GM23338 (cell line): Measurements from ENCODE around the gene CTBP2. TPM values are rescaled to one million over a fixed set of nuclear protein-coding genes. Genes with fewer than 3 reads are reported as not detected.

Source experiments
- ATAC-seq: fragments of 200-7000 bp; cut with Tn5 transposase; 3 replicates; pipeline ENCODE4 v1.9.1; 2020
- DNase-seq: peaks from one replicate; pipeline ENCODE4 v3.0.0-alpha.2; 2015; ENCODE audit warnings: low spot score
- H2AFZ ChIP-seq: fragments of 200-600 bp; sonication (generic); 2 replicates; pipeline ENCODE4 v1.8.0; 2016; ENCODE audit warnings: antibody characterized with exemption, mild to moderate bottlenecking, moderate library complexity
- H3F3A ChIP-seq: fragments of 200-600 bp; sonication (generic); replicated peaks from 2 replicates; pipeline ENCODE4 v1.8.0; 2017; ENCODE audit warnings: antibody characterized with exemption, mixed run types, low read depth
- H3K27ac ChIP-seq: fragments of 200-600 bp; sonication (generic); 2 replicates; pipeline ENCODE4 v1.6.1; 2016; ENCODE audit warnings: low read depth
- H3K27me3 ChIP-seq: fragments of 200-600 bp; sonication (generic); 2 replicates; pipeline ENCODE4 v1.8.0; 2016; ENCODE audit warnings: mild to moderate bottlenecking, mixed run types, moderate library complexity; ENCODE audit not compliant: insufficient read depth
- H3K36me3 ChIP-seq: fragments of 200-600 bp; sonication (generic); 2 replicates; pipeline ENCODE4 v1.8.0; 2016; ENCODE audit warnings: mild to moderate bottlenecking; ENCODE audit not compliant: insufficient read depth
- H3K4me1 ChIP-seq: fragments of 200-600 bp; sonication (generic); 2 replicates; pipeline ENCODE4 v1.8.0; 2016; ENCODE audit warnings: mild to moderate bottlenecking, moderate library complexity; ENCODE audit not compliant: insufficient read depth
- H3K4me2 ChIP-seq: fragments of 200-600 bp; sonication (generic); 2 replicates; pipeline ENCODE4 v1.7.1; 2017; ENCODE audit warnings: mixed run types
- H3K4me3 ChIP-seq: fragments of 200-600 bp; sonication (generic); 2 replicates; pipeline ENCODE4 v1.6.1; 2016; ENCODE audit warnings: mixed run types
- H3K79me2 ChIP-seq: fragments of 200-600 bp; sonication (generic); replicated peaks from 2 replicates; pipeline ENCODE4 v1.8.0; 2017; ENCODE audit warnings: mild to moderate bottlenecking; ENCODE audit not compliant: insufficient read depth
- H3K9me2 ChIP-seq: fragments of 200-600 bp; sonication (generic); 2 replicates; pipeline ENCODE4 v1.8.0; 2017; ENCODE audit not compliant: insufficient read depth
- H4K20me1 ChIP-seq: fragments of 200-600 bp; sonication (generic); replicated peaks from 2 replicates; pipeline ENCODE4 v1.8.0; 2017; ENCODE audit warnings: mild to moderate bottlenecking; ENCODE audit not compliant: insufficient read depth
- H3K27ac Mint-ChIP-seq: 2 replicates; pipeline ENCODE4 v1.8.0; 2020; ENCODE audit warnings: inconsistent platforms, mild to moderate bottlenecking, moderate library complexity, mixed read lengths
- H3K27me3 Mint-ChIP-seq: 3 replicates; pipeline ENCODE4 v1.8.0; 2022; ENCODE audit warnings: low read depth, mild to moderate bottlenecking, moderate library complexity, mixed read lengths, inconsistent platforms; ENCODE audit not compliant: insufficient read depth, poor library complexity
- H3K36me3 Mint-ChIP-seq: 3 replicates; pipeline ENCODE4 v1.8.0; 2021; ENCODE audit warnings: low read depth, mild to moderate bottlenecking, inconsistent platforms, moderate library complexity, mixed read lengths
- H3K4me1 Mint-ChIP-seq: 3 replicates; pipeline ENCODE4 v1.8.0; 2020; ENCODE audit warnings: mild to moderate bottlenecking, inconsistent platforms, mixed read lengths
- H3K4me3 Mint-ChIP-seq: 3 replicates; pipeline ENCODE4 v1.8.0; 2021; ENCODE audit warnings: moderate library complexity, mild to moderate bottlenecking, inconsistent platforms, mixed read lengths
- H3K9me3 Mint-ChIP-seq: 3 replicates; pipeline ENCODE4 v1.8.0; 2020; ENCODE audit warnings: moderate library complexity, mild to moderate bottlenecking, inconsistent platforms, mixed read lengths
- JUNB ChIP-seq: IDR thresholded peaks from one replicate; pipeline ENCODE4 v1.6.1; 2016; ENCODE audit warnings: antibody characterized with exemption; ENCODE audit not compliant: unreplicated experiment
- NANOG ChIP-seq: IDR thresholded peaks from 2 replicates; pipeline ENCODE4 v1.6.1; 2016; ENCODE audit warnings: antibody characterized with exemption, borderline replicate concordance
- POLR2AphosphoS5 ChIP-seq: IDR thresholded peaks from 2 replicates; pipeline ENCODE4 v1.6.1; 2016; ENCODE audit warnings: antibody characterized with exemption, low read depth
- STAT1 ChIP-seq: IDR thresholded peaks from one replicate; pipeline ENCODE4 v1.6.1; 2016; ENCODE audit warnings: antibody characterized with exemption; ENCODE audit not compliant: unreplicated experiment
- polyA plus RNA-seq: library from polyadenylated mRNA; unstranded; fragments of >200 nt; fragmentation: Nextera tagmentation; extraction: Ambion mirVana; gene quantifications from 2 replicates; pipeline ENCODE4 v1.2.1, GENCODE V29; 2016
- total RNA-seq: library from RNA; depleted of rRNA; stranded (reverse); fragments of >200 nt; shearing (Covaris generic); gene quantifications from 2 replicates; pipeline ENCODE4 v1.2.3, GENCODE V29; 2014
- TF ChIP-seq, protein P1 (sequence below): fragments of 250-450 bp; sonication (Bioruptor Pico); IDR thresholded peaks from 2 replicates; pipeline ENCODE4 v1.5.0; 2020; ENCODE audit warnings: mild to moderate bottlenecking, moderate library complexity
- TF ChIP-seq, protein P2 (sequence below), 2 experiments: fragments of 200-600 bp in 1 of 2; sonication (generic) in 1 of 2; conservative IDR thresholded peaks; 2 replicates each; pipeline versions ENCODE4 v1.5.1 to v1.6.1; 2016 to 2017; ENCODE audit warnings: antibody characterized with exemption in 2 of 2, low read depth in 2 of 2, mild to moderate bottlenecking in 2 of 2, moderate library complexity in 1 of 2
- TF ChIP-seq, protein P3 (sequence below): IDR thresholded peaks from 2 replicates; pipeline ENCODE4 v1.6.1; 2016; ENCODE audit warnings: antibody characterized with exemption

CTBP2 gene
- total and polyA plus RNA-seq, 2 experiments from 2014 or later, result 133 to 265 TPM

DNA sequence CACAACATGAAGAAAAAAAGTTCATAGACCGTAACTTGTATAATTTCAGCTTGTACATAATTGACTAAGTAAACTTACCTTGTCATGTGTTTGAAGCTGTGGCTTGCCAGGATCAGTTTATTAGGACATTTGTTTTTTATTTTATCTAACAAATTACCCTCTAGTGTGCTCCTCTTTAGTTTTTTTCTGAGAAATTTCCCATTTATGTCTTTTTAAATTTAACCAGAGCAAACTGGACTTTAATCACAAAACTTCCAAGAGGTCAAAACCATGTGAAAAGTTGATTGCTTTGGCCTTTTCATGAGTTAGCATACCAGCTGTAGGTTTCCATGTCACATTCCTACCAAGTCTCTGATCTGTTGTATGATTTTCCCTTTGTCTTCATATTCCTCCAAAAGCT lies 176.0 kb downstream of the CTBP2 start (continued):
- TF ChIP-seq, protein P1, sequence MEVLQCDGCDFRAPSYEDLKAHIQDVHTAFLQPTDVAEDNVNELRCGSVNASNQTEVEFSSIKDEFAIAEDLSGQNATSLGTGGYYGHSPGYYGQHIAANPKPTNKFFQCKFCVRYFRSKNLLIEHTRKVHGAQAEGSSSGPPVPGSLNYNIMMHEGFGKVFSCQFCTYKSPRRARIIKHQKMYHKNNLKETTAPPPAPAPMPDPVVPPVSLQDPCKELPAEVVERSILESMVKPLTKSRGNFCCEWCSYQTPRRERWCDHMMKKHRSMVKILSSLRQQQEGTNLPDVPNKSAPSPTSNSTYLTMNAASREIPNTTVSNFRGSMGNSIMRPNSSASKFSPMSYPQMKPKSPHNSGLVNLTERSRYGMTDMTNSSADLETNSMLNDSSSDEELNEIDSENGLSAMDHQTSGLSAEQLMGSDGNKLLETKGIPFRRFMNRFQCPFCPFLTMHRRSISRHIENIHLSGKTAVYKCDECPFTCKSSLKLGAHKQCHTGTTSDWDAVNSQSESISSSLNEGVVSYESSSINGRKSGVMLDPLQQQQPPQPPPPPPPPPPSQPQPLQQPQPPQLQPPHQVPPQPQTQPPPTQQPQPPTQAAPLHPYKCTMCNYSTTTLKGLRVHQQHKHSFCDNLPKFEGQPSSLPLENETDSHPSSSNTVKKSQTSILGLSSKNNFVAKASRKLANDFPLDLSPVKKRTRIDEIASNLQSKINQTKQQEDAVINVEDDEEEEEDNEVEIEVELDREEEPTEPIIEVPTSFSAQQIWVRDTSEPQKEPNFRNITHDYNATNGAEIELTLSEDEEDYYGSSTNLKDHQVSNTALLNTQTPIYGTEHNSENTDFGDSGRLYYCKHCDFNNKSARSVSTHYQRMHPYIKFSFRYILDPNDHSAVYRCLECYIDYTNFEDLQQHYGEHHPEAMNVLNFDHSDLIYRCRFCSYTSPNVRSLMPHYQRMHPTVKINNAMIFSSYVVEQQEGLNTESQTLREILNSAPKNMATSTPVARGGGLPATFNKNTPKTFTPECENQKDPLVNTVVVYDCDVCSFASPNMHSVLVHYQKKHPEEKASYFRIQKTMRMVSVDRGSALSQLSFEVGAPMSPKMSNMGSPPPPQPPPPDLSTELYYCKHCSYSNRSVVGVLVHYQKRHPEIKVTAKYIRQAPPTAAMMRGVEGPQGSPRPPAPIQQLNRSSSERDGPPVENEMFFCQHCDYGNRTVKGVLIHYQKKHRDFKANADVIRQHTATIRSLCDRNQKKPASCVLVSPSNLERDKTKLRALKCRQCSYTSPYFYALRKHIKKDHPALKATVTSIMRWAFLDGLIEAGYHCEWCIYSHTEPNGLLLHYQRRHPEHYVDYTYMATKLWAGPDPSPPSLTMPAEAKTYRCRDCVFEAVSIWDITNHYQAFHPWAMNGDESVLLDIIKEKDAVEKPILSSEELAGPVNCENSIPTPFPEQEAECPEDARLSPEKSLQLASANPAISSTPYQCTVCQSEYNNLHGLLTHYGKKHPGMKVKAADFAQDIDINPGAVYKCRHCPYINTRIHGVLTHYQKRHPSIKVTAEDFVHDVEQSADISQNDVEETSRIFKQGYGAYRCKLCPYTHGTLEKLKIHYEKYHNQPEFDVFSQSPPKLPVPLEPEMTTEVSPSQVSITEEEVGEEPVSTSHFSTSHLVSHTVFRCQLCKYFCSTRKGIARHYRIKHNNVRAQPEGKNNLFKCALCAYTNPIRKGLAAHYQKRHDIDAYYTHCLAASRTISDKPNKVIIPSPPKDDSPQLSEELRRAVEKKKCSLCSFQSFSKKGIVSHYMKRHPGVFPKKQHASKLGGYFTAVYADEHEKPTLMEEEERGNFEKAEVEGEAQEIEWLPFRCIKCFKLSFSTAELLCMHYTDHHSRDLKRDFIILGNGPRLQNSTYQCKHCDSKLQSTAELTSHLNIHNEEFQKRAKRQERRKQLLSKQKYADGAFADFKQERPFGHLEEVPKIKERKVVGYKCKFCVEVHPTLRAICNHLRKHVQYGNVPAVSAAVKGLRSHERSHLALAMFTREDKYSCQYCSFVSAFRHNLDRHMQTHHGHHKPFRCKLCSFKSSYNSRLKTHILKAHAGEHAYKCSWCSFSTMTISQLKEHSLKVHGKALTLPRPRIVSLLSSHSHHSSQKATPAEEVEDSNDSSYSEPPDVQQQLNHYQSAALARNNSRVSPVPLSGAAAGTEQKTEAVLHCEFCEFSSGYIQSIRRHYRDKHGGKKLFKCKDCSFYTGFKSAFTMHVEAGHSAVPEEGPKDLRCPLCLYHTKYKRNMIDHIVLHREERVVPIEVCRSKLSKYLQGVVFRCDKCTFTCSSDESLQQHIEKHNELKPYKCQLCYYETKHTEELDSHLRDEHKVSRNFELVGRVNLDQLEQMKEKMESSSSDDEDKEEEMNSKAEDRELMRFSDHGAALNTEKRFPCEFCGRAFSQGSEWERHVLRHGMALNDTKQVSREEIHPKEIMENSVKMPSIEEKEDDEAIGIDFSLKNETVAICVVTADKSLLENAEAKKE (CRISPR knock-in tag), result no peak
- TF ChIP-seq JUNB, result no peak
- TF ChIP-seq, protein P2, sequence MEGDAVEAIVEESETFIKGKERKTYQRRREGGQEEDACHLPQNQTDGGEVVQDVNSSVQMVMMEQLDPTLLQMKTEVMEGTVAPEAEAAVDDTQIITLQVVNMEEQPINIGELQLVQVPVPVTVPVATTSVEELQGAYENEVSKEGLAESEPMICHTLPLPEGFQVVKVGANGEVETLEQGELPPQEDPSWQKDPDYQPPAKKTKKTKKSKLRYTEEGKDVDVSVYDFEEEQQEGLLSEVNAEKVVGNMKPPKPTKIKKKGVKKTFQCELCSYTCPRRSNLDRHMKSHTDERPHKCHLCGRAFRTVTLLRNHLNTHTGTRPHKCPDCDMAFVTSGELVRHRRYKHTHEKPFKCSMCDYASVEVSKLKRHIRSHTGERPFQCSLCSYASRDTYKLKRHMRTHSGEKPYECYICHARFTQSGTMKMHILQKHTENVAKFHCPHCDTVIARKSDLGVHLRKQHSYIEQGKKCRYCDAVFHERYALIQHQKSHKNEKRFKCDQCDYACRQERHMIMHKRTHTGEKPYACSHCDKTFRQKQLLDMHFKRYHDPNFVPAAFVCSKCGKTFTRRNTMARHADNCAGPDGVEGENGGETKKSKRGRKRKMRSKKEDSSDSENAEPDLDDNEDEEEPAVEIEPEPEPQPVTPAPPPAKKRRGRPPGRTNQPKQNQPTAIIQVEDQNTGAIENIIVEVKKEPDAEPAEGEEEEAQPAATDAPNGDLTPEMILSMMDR (conservative IDR thresholded peaks at IDR 0.05; ENCODE audit: low read depth in 2 of 2), result no peak
- TF ChIP-seq STAT1, result no peak
- no peak for TF ChIP-seq POLR2AphosphoS5
- TF ChIP-seq NANOG, result no peak

DNA sequence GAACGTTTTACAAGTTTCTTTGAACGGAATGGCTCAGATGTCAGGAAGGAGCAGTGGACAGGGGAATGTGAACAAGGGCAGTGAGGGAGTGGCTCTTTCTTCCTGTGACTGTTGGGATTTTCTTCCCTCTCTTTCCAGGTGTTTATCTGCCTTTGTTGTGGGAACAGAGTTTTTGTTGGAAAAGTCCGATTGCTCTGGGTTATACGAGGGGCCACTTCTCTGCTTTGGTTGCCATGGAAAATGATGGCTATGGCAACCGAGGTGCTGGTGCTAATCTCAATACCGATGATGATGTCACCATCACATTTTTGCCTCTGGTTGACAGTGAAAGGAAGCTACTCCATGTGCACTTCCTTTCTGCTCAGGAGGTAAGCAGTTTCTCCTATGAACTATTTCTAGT lies 177.0 kb downstream of the CTBP2 start:
- H3K27ac ChIP-seq, result peak overlapping the region; percentile 60; the same call in 1 of the 2 replicates

More for the DNA sequence above, 177.0 kb downstream of the CTBP2 start:
- H3K36me3 Mint-ChIP-seq, result peaks cover 52% of the 10 kb centered on the region
- no peak overlapping the region for H3K27ac Mint-ChIP-seq
- no peaks in the 10 kb centered on the region for H3K27me3 ChIP-seq
- DNase-seq (peak; percentile 36), ATAC-seq (peak; percentile 22; the same call in 2 of the 3 replicates)
- H3K4me3 Mint-ChIP-seq, result no peak overlapping the region
- peaks cover 19% of the 10 kb centered on the region for H3K27me3 Mint-ChIP-seq
- no peaks in the 10 kb centered on the region for H3K9me3 Mint-ChIP-seq
- TF ChIP-seq JUNB, result no peak
- TF ChIP-seq, protein P3, sequence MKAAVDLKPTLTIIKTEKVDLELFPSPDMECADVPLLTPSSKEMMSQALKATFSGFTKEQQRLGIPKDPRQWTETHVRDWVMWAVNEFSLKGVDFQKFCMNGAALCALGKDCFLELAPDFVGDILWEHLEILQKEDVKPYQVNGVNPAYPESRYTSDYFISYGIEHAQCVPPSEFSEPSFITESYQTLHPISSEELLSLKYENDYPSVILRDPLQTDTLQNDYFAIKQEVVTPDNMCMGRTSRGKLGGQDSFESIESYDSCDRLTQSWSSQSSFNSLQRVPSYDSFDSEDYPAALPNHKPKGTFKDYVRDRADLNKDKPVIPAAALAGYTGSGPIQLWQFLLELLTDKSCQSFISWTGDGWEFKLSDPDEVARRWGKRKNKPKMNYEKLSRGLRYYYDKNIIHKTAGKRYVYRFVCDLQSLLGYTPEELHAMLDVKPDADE, result no peak
- H3K9me2 ChIP-seq, result no peaks in the 10 kb centered on the region
- H3F3A ChIP-seq, result peaks cover 10% of the 10 kb centered on the region
- H3K79me2 ChIP-seq, result peaks cover 25% of the 10 kb centered on the region
- no peak overlapping the region for H3K4me3 ChIP-seq
- H3K36me3 ChIP-seq, result peaks cover 17% of the 10 kb centered on the region; the same call in 1 of the 2 replicates
- peaks cover 13% of the 10 kb centered on the region for H4K20me1 ChIP-seq
- peaks cover 4% of the 10 kb centered on the region; the same call in 1 of the 3 replicates for H3K4me1 Mint-ChIP-seq
- no peak overlapping the region for H3K4me2 ChIP-seq
- H3K4me1 ChIP-seq, result no peaks in the 10 kb centered on the region
- no peak overlapping the region for H2AFZ ChIP-seq
